Peyer's patch (tissue), 4 donors: ENCODE measurements around the gene KCNG4.

Source experiments
- CTCF ChIP-seq, 6 experiments: fragments of 450-650 bp in 4 of 6; fragments of 200-600 bp in 2 of 6; sonication (generic) in 1 of 6; IDR thresholded peaks; one replicate each; pipeline ENCODE4 v1.5.1; 2017 to 2019; ENCODE audit warnings: antibody characterized with exemption in 6 of 6, mild to moderate bottlenecking in 3 of 6, moderate library complexity in 1 of 6
- POLR2A ChIP-seq, 2 donors: fragments of 450-650 bp; IDR thresholded peaks; one replicate each; pipeline ENCODE4 v1.5.1; 2017; ENCODE audit warnings: antibody characterized with exemption in 2 of 2, mild to moderate bottlenecking in 2 of 2, moderate library complexity in 2 of 2

- TF ChIP-seq CTCF (IDR thresholded peaks at IDR 0.05): no peak
- no peak for TF ChIP-seq POLR2A (IDR thresholded peaks at IDR 0.05)
These were observed 14.7 kb downstream of the KCNG4 start for GRCh38 chr16:84225126-84225525.
